GM19468 (cell line): ENCODE measurements around the gene PARP1.

Experiments
- ATAC-seq: cut with Tn5 transposase; IDR thresholded peaks from one replicate; pipeline ENCODE4 v1.9.1; 2021; ENCODE audit warnings: mild to moderate bottlenecking, moderate library complexity, moderate number of reproducible peaks; ENCODE audit not compliant: unreplicated experiment; ENCODE audit errors: extremely low read depth

PARP1 gene

GRCh38 chr1:226384040-226384439 is 23.9 kb downstream of the PARP1 start:
- no peak for ATAC-seq

GRCh38 chr1:226382030-226382429 is 25.9 kb downstream of the PARP1 start:
- no peak for ATAC-seq

GRCh38 chr1:226381226-226381998 is 26.5 kb downstream of the PARP1 start:
- ATAC-seq: no peak

GRCh38 chr1:226378071-226378470 is 29.8 kb downstream of the PARP1 start:
- ATAC-seq: no peak

- ATAC-seq: no peak
These were observed 31.6 kb downstream of the PARP1 start for GRCh38 chr1:226376300-226376699.

GRCh38 chr1:226373376-226373775 is 34.5 kb downstream of the PARP1 start:
- ATAC-seq: no peak

GRCh38 chr1:226372885-226373284 is 35.0 kb downstream of the PARP1 start:
- no peak for ATAC-seq

- ATAC-seq: no peak
These were observed 35.9 kb downstream of the PARP1 start for GRCh38 chr1:226371866-226372490.

GRCh38 chr1:226371027-226371694 is 36.7 kb downstream of the PARP1 start:
- ATAC-seq: no peak

- no peak for ATAC-seq
These were observed 37.6 kb downstream of the PARP1 start for GRCh38 chr1:226370144-226370923.

GRCh38 chr1:226369110-226369509 is 38.8 kb downstream of the PARP1 start:
- no peak for ATAC-seq

GRCh38 chr1:226366290-226366689 is 41.6 kb downstream of the PARP1 start:
- no peak for ATAC-seq

- ATAC-seq: no peak
These were observed 42.1 kb downstream of the PARP1 start for GRCh38 chr1:226365831-226366231.

GRCh38 chr1:226364901-226365565 is 42.9 kb downstream of the PARP1 start:
- no peak for ATAC-seq

GRCh38 chr1:226364514-226364899 is 43.4 kb downstream of the PARP1 start:
- ATAC-seq: no peak

GRCh38 chr1:226363801-226364513 is 43.9 kb downstream of the PARP1 start:
- no peak for ATAC-seq

GRCh38 chr1:226362891-226363447 is 44.9 kb downstream of the PARP1 start:
- no peak for ATAC-seq

- no peak for ATAC-seq
These were observed 45.5 kb downstream of the PARP1 start for GRCh38 chr1:226362361-226362760.

- ATAC-seq: peak; percentile 57
These were observed 47.7 kb downstream of the PARP1 start for GRCh38 chr1:226360106-226360746.
